ENCODE measurements around the gene DTWD1. TPM values are rescaled to one million over a fixed set of nuclear protein-coding genes. Genes with fewer than 3 reads are reported as not detected.

The DTWD1 gene, protein sequence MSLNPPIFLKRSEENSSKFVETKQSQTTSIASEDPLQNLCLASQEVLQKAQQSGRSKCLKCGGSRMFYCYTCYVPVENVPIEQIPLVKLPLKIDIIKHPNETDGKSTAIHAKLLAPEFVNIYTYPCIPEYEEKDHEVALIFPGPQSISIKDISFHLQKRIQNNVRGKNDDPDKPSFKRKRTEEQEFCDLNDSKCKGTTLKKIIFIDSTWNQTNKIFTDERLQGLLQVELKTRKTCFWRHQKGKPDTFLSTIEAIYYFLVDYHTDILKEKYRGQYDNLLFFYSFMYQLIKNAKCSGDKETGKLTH
- 13.1 and 15.3 TPM in 2 replicates for total RNA-seq

DNA sequence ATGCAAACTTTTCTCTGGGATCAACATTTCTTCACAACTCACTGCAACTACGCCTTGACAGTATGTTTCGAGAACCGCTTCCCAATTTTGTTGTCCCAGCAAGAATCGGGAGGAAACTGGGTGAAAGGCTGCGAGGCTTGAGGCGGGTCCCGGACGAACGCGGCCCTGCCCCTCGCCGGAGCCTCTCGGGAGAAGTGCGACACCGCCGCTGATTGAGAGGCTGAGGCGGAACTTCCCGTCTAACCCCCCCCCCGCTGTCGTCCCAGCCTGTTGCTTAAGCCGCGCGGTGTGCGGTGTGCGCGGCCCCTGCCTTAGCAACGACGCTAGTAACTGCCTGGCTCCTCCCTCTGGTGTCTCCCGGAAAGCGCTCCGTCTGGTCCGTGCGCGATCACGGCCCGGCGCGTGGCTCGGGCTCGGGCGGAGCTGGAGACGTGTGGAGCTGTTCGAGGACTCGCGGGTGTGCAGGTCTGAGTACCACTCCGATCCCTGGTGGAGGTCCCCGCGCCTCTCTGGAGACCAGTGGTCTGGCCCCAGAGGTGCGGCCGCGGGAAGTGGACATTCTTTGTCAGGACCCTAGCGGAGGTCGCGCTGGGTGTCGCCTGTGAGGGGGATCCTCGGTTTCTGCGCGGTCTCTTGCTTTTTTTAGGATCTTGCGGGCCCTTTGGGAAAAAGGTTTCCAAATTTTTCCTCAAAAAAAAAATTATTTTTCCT, at the start of gene DTWD1, which contains the start of gene FAM227B:
Gene DTWD1 (plus strand): TSS at position 391 of the 711 bp plus-strand sequence. CDS start 4,120 bp downstream, outside the sequence.
Gene FAM227B (minus strand): TSS at position 161 of the 711 bp plus-strand sequence. CDS start 5,647 bp downstream, outside the sequence.

Other genes starting within 250 kb of the DTWD1 start
- 9.2 and 13.8 TPM in 2 replicates for gene FGF7, start 197.8 kb upstream of the DTWD1 start, total RNA-seq
- 3.0 and 3.4 TPM in 2 replicates for gene FAM227B, start 230 bp upstream of the DTWD1 start, total RNA-seq